NOMO-1 (cell line): Measurements from ENCODE around the gene TBC1D4.
"Not testable (repeated sequence)": the region's sequence is repeated elsewhere in the genome, so short reads cannot be mapped to it uniquely, and the experiment has no call there.

Experiments used
- DNase-seq, 2 experiments: peaks; one replicate each; lab custom pipeline; 2025; ENCODE audit not compliant: unreplicated experiment in 2 of 2; lab: John Stamatoyannopoulos, UW

The TBC1D4 gene

GRCh38 chr13:75365724-75366173 lies 116.2 kb downstream of the TBC1D4 start:
- DNase-seq: peak; percentile 59 to 66

GRCh38 chr13:75364131-75364713 lies 117.7 kb downstream of the TBC1D4 start:
- DNase-seq: no peak

DNA sequence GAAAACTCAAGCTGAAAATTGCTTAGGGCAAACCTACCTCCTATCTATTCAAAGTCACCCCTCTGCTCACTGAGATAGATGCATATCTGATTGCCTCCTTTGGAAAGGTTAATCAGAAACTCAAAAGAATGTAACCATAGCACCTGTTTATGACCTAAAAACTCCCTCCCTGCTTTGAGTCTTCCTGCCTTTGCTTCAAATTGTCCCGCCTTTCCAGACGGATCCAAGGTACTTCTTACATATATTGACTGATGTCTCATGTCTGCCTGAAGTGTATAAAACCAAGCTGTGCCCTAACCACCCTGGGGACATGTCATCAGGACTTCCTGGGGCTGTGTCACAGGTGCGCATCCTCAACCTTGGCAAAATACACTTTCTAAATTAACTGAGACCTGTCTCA lies 118.6 kb downstream of the TBC1D4 start:
- DNase-seq: no peak

GRCh38 chr13:75362026-75362425 lies 119.9 kb downstream of the TBC1D4 start:
- DNase-seq: no peak

DNA sequence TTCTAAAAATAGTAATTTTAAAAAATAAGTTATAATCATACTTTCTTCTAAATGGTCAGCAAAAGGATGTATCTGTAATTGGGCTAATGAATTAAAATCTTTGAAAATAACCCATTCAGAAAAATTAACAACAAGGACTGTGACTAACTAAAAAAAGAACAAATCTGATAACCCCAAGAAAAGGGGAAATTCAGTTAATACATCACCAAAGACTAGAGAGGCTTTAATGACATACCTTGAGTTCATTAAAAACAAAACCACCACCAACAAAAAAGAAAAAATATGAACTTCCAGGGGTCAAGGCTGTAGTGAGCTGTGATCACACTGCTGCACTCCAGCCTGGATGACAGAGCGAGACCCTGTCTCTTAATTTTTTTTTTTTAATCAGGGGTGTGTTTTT lies 121.8 kb downstream of the TBC1D4 start:
- DNase-seq: no peak

- DNase-seq: no peak
Measured at GRCh38 chr13:75359266-75359665, 122.7 kb downstream of the TBC1D4 start.

GRCh38 chr13:75357576-75358289 lies 124.2 kb downstream of the TBC1D4 start:
- peak; percentile 36 to 48 for DNase-seq

- no peak for DNase-seq
Measured at GRCh38 chr13:75356421-75356820, 125.5 kb downstream of the TBC1D4 start.

DNA sequence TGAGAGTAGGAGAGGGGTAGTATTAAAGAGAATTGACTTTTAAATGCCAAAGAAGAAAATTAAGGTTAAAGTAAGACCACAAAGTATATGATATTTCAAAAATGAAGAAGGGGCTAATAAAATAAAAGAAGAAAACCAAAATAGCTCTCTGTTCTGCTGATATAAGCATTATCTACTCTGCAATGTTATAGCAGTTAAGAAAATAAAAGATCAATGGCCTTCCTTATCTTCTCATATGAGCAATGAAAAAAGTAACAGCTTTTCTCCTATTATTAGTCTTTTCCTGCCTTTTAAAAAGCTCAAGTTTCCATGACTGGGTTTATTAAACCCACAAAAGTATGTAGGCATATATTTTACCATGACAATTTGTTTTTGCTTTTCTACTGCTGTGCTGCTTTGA lies 126.4 kb downstream of the TBC1D4 start:
- DNase-seq: no peak

GRCh38 chr13:75353781-75354193 lies 128.2 kb downstream of the TBC1D4 start:
- DNase-seq: no peak

GRCh38 chr13:75352641-75353327 lies 129.2 kb downstream of the TBC1D4 start:
- DNase-seq: no peak

GRCh38 chr13:75351538-75351937 lies 130.4 kb downstream of the TBC1D4 start:
- not testable (repeated sequence) for DNase-seq

DNA sequence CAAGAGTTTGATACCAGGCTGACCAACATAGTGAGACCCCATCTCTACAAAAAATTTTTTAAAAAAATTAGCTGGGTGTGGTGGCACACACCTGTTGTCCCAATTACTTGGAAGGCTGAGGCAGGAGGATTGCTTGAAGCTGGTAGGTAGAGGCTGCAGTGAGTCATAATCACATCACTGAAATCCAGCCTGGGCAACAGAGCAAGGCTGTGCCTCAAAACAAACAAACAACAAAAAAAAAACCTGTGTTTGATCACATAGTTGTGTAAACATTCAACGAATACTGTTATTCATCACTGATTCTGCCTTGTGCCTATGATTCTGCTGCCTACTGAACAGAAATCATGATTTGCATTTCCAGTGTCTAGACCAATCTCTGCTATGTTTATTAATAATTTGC lies 134.0 kb downstream of the TBC1D4 start:
- no peak for DNase-seq

GRCh38 chr13:75347457-75347856 lies 134.5 kb downstream of the TBC1D4 start:
- no peak for DNase-seq

GRCh38 chr13:75345193-75345592 lies 136.8 kb downstream of the TBC1D4 start:
- DNase-seq: no peak

DNA sequence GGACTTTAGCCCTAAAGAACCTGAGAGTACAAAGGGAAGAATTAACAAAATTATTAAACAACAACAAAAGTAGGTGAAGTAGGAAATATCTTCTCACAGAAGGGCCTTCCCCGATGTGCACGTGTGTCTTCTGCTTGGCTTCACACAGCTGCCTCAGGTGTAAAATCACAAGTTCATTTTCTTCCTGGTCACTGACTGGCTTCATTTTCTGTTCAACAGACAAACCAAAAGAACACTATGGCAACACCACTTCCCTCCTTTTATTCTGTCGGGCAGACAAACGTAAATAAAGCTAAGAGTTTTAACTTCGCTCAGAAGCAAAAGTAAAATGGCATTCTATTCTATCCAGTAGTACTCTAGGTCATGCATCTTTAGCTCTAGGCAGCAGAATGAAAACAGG lies 140.9 kb downstream of the TBC1D4 start:
- no peak for DNase-seq

- no peak for DNase-seq
Measured at GRCh38 chr13:75339635-75340374, 142.2 kb downstream of the TBC1D4 start.

DNA sequence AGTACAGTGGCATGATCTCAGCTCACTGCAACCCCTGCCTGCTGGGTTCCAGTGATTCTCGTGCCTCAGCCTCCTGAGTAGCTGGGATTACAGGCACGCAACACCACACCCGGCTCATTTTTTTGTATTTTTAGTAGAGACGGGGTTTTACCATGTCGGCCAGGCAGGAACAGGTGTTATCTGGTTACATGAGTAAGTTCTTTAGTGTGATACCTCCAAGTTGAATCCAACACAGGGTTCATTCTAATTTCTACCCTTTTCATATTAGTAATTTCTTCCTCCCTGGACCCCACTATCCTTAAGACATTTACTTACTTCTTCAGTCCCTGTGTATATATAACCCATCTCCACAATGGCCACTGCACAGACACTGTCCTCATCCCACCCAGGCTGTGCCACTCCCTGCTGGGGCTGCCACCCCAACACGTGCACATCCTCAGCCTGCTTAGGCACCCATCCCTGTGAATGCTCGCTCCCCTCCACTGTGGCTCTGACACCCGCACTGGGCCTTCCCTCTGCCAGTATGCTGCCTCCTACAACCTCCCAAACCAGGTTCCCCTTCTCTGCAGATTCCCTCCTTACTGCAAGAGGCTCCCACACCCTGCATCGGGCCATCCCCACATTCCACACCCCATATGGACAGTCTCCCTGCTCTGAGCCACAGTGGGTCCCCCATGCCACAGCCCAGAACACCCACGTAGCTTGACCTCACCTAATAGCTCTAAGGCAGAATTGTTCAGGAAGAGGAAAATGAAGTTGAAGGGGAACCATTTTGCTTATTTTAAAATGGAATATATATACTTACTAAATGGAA lies 147.1 kb downstream of the TBC1D4 start:
- no peak for DNase-seq

- DNase-seq: no peak
Measured at GRCh38 chr13:75333103-75333502, 148.9 kb downstream of the TBC1D4 start.

GRCh38 chr13:75331792-75332349 lies 150.1 kb downstream of the TBC1D4 start:
- no peak for DNase-seq
